Measurements from ENCODE around the gene MARVELD1.
"Not testable (repeated sequence)": the region's sequence is repeated elsewhere in the genome, so short reads cannot be mapped to it uniquely, and the experiment has no call there.

Gene MARVELD1

GRCh38 chr10:97684866-97685394 is 28.6 kb upstream of the MARVELD1 start:
- H2AFZ ChIP-seq (ENCODE audit: low read depth, low read length): no peak overlapping the region
- no peaks in the 10 kb centered on the region for H3K9me3 ChIP-seq (ENCODE audit: low read length)
- no peaks in the 10 kb centered on the region for H3K27me3 ChIP-seq (ENCODE audit: insufficient read depth, low read length)
- no peaks in the 10 kb centered on the region for H3K36me3 ChIP-seq (ENCODE audit: insufficient read depth, low read length)
- no peak overlapping the region for H3K4me3 ChIP-seq (ENCODE audit: low read length)
- peaks cover 11% of the 10 kb centered on the region for H3K4me1 ChIP-seq (ENCODE audit: insufficient read depth, low read length)

DNA sequence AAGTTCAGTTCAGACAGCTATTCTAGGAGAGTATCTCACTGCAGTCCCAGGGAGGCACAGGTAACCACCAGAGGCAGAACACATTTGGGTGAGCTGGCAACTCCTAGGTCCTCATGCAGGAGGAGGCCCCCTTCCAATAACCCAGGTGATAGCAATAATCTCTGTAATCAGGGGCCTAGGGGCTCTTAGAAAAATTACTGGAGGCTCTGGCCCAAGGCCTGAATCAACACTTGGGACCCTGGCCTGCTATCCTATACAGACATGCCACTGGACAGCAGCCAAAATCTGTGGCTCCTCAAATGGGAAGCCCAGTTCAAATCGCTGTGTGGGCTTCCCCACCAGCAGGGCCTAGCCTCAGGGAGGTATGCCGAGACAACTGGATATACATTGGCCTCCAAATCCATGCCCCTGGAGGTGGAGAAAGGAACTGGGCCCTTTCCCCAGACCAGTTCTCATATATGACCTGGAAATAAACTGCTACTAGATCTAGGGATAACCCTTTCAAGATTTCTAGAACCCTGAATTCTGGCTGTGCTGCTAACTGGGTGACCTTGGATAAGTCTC is 28.1 kb upstream of the MARVELD1 start:
- H3K9me3 ChIP-seq (ENCODE audit: low read length): no peaks in the 10 kb centered on the region
- H3K4me3 ChIP-seq (ENCODE audit: low read length): no peak overlapping the region
- no peaks in the 10 kb centered on the region for H3K27me3 ChIP-seq (ENCODE audit: insufficient read depth, low read length)
- H3K4me1 ChIP-seq (ENCODE audit: insufficient read depth, low read length): peaks cover 11% of the 10 kb centered on the region
- H2AFZ ChIP-seq (ENCODE audit: low read depth, low read length): no peak overlapping the region
- H3K36me3 ChIP-seq (ENCODE audit: insufficient read depth, low read length): no peaks in the 10 kb centered on the region

DNA sequence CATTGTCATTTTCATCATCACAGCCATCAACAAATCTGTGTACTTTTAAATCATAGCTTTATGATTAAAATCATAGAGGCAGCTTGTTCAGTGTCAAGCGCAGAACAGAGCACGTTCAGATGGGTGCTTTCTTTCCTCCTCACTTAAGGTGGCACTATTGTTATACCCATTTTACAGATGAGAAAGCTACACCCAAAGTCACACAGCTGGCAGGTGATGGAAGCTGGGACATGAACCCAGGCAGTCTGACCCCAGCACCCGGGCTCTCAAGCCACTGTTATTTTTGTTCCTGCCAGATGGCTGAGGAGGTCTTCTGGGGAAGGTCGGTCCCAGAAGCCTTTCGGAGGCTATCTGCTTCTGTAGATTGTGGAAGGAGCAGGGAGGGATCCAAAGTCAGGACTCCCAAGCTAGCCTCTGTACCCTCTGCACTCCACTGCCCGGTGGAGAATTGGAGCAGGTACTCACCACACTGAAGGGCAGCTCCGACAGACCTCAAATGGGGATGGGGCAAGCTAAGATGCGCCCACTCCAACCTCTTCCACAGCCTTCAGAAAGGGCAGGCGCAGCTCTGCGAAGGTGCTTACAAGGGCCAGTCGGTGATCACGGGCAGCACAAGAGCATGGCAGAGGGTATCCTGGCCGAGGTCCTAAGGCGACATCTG is 27.1 kb upstream of the MARVELD1 start:
- Histone ChIP-seq H3K36me3 (ENCODE audit: insufficient read depth, low read length) (no peaks in the 10 kb centered on the region), H3K9me3 (ENCODE audit: low read length) (no peaks in the 10 kb centered on the region), H2AFZ (ENCODE audit: low read depth, low read length) (peak overlapping the region; percentile 76), H3K4me3 (ENCODE audit: low read length) (peak overlapping the region; percentile 54), H3K4me1 (ENCODE audit: insufficient read depth, low read length) (peaks cover 11% of the 10 kb centered on the region), H3K27me3 (ENCODE audit: insufficient read depth, low read length) (no peaks in the 10 kb centered on the region)

- Histone ChIP-seq H3K36me3 (ENCODE audit: insufficient read depth, low read length) (no peaks in the 10 kb centered on the region), H3K4me1 (ENCODE audit: insufficient read depth, low read length) (peaks cover 11% of the 10 kb centered on the region), H2AFZ (ENCODE audit: low read depth, low read length) (peak within 1 kb of the TSS; percentile 76)
Observed at GRCh38 chr10:97686962-97687784, 26.4 kb upstream of the MARVELD1 start, which contains the start of gene AVPI1. AVPI1 (minus strand) TSS chr10:97687241; CDS start chr10:97679905, 7,336 bp downstream.

DNA sequence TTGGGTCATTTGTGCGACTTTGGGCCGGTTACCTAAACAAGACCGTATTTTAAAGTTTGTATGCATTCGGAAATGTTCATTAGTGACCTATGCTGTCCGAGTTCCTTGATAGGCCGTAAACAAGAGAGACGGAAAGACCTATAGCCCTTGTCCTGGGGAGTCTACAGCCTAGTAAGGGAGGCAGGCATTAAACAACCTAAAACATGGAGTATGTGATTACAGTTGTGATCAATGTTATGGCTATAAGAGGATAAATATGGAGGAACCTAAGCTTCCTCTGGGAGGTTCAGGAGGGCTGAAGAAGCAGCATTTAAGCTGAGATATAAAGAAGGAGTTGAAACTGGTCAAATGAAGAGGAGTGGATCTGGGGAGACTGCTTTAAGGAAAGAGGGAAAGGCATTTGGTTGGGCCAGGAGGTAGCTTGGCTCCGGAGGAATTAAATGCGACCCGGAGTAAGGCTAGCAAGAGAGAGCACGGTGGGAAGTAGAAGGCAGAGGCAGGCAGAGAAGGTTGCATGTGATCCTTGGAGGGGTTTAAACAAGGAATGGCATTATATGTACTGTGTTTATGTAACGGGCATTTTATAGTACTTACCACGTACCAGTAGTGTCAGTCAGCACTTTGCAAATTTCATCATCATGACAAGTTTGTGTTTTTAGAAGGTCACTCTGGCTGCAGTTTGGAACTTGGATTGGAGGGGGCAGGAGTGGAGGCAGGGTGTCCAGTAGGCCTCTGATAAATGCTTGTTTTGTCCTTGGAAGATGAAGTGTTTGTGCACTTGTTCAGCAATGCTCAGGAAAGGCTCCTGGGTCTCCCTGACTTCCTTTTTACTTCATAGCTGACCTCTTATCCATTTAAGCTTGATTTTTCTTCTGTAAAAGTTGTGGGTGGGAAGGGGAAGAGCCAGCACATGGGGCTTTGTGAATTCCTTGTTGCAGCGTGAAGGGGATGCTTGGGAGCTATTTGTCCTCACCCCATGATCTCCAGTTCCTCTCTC is 25.4 kb upstream of the MARVELD1 start:
- no peaks in the 10 kb centered on the region for H3K9me3 ChIP-seq (ENCODE audit: low read length)
- peaks cover 11% of the 10 kb centered on the region for H3K4me1 ChIP-seq (ENCODE audit: insufficient read depth, low read length)
- H3K27me3 ChIP-seq (ENCODE audit: insufficient read depth, low read length): no peaks in the 10 kb centered on the region
- no peaks in the 10 kb centered on the region for H3K36me3 ChIP-seq (ENCODE audit: insufficient read depth, low read length)
- peak overlapping the region; percentile 76 for H2AFZ ChIP-seq (ENCODE audit: low read depth, low read length)
- H3K4me3 ChIP-seq (ENCODE audit: low read length): peak overlapping the region; percentile 54

More at GRCh38 chr10:97686962-97687784, 26.4 kb upstream of the MARVELD1 start, which contains the start of gene AVPI1:
- Histone ChIP-seq H3K9me3 (ENCODE audit: low read length) (no peaks in the 10 kb centered on the region), H3K27me3 (ENCODE audit: insufficient read depth, low read length) (no peaks in the 10 kb centered on the region), H3K4me3 (ENCODE audit: low read length) (peak within 1 kb of the TSS; percentile 54)

GRCh38 chr10:97689559-97690020 is 23.9 kb upstream of the MARVELD1 start:
- Histone ChIP-seq H3K9me3 (ENCODE audit: low read length) (no peaks in the 10 kb centered on the region), H2AFZ (ENCODE audit: low read depth, low read length) (no peak overlapping the region), H3K36me3 (ENCODE audit: insufficient read depth, low read length) (no peaks in the 10 kb centered on the region), H3K4me1 (ENCODE audit: insufficient read depth, low read length) (peaks cover 11% of the 10 kb centered on the region), H3K27me3 (ENCODE audit: insufficient read depth, low read length) (no peaks in the 10 kb centered on the region), H3K4me3 (ENCODE audit: low read length) (no peak overlapping the region)

- no peaks in the 10 kb centered on the region for H3K36me3 ChIP-seq (ENCODE audit: insufficient read depth, low read length)
- H2AFZ ChIP-seq (ENCODE audit: low read depth, low read length): no peak overlapping the region
- no peak overlapping the region for H3K4me3 ChIP-seq (ENCODE audit: low read length)
- peaks cover 11% of the 10 kb centered on the region for H3K4me1 ChIP-seq (ENCODE audit: insufficient read depth, low read length)
- no peaks in the 10 kb centered on the region for H3K9me3 ChIP-seq (ENCODE audit: low read length)
- H3K27me3 ChIP-seq (ENCODE audit: insufficient read depth, low read length): no peaks in the 10 kb centered on the region
Observed at GRCh38 chr10:97690133-97690532, 23.4 kb upstream of the MARVELD1 start.

DNA sequence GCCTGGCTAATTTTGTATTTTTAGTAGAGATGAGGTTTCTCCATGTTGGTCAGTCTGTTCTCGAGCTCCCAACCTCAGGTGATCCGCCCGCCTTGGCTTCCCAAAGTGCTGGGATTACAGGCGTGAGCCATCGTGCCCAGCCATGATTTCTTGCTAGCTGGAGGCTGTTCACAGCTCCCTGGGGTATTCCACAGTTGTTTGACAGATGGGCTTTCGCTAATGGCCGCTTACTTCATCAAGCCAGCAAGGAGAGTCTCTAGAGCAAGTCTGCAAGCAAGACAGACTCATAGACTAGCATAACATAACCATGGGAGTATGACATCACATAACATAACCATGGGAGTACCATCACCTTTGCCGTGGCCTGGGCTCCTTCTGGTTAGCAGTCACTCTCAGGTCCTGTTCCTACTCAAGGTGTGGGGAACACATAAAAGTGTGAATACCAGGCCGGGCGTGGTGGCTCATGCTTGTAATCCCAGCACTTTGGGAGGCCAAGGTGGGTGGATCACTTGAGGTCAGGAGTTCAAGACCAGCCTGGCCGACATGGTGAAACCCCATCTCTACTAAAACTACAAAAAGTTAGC is 15.4 kb upstream of the MARVELD1 start:
- not testable (repeated sequence) for H3K4me3 ChIP-seq (ENCODE audit: low read length)

GRCh38 chr10:97701438-97702069 is 12.0 kb upstream of the MARVELD1 start:
- Histone ChIP-seq H3K36me3 (ENCODE audit: insufficient read depth, low read length) (no peaks in the 10 kb centered on the region), H3K4me3 (ENCODE audit: low read length) (no peak overlapping the region), H3K9me3 (ENCODE audit: low read length) (no peaks in the 10 kb centered on the region), H3K27me3 (ENCODE audit: insufficient read depth, low read length) (peaks cover 9% of the 10 kb centered on the region), H2AFZ (ENCODE audit: low read depth, low read length) (no peak overlapping the region), H3K4me1 (ENCODE audit: insufficient read depth, low read length) (no peaks in the 10 kb centered on the region)

More for the DNA sequence above, 15.4 kb upstream of the MARVELD1 start:
- not testable (repeated sequence) for H2AFZ ChIP-seq (ENCODE audit: low read depth, low read length); H3K4me1 ChIP-seq (ENCODE audit: insufficient read depth, low read length); H3K27me3 ChIP-seq (ENCODE audit: insufficient read depth, low read length); H3K36me3 ChIP-seq (ENCODE audit: insufficient read depth, low read length); H3K9me3 ChIP-seq (ENCODE audit: low read length)

- Histone ChIP-seq H3K9me3 (ENCODE audit: low read length) (no peaks in the 10 kb centered on the region), H2AFZ (ENCODE audit: low read depth, low read length) (no peak overlapping the region), H3K36me3 (ENCODE audit: insufficient read depth, low read length) (no peaks in the 10 kb centered on the region), H3K4me1 (ENCODE audit: insufficient read depth, low read length) (no peaks in the 10 kb centered on the region), H3K4me3 (ENCODE audit: low read length) (no peak overlapping the region), H3K27me3 (ENCODE audit: insufficient read depth, low read length) (peaks cover 6% of the 10 kb centered on the region)
Observed at GRCh38 chr10:97703398-97704067, 10.0 kb upstream of the MARVELD1 start.

DNA sequence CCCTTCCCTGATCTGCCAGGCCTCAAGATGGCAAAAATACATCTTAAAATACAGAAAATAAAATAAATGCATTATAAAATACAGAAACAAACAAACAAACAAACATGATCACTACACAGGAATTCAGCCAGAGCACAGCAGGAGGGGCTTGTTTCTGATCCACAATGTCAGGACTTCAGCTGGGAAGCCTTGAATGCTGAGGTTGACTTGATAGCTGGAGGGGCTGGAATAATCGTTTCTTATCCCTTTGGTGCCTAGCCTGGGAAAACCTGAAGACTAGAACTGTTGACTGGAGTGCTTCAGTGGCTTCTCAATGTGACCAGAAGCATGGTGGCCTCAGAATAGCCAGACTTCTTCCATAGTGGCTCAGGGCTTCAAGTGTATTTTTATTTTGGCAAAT is 9.2 kb upstream of the MARVELD1 start:
- Histone ChIP-seq H3K4me3 (ENCODE audit: low read length) (no peak overlapping the region), H3K36me3 (ENCODE audit: insufficient read depth, low read length) (no peaks in the 10 kb centered on the region), H3K4me1 (ENCODE audit: insufficient read depth, low read length) (no peaks in the 10 kb centered on the region), H3K9me3 (ENCODE audit: low read length) (no peaks in the 10 kb centered on the region), H3K27me3 (ENCODE audit: insufficient read depth, low read length) (peaks cover 5% of the 10 kb centered on the region), H2AFZ (ENCODE audit: low read depth, low read length) (no peak overlapping the region)

All from neuron (in vitro differentiated cells).